ENCODE measurements around the gene CORO2B.

Gene CORO2B

GRCh38 chr15:68709876-68710275 is 131.1 kb downstream of the CORO2B start:
- no peak for DNase-seq

- DNase-seq, result no peak
Measured at GRCh38 chr15:68710536-68710935, 131.7 kb downstream of the CORO2B start.

- DNase-seq, result no peak
Measured at GRCh38 chr15:68711406-68711805, 132.6 kb downstream of the CORO2B start.

- DNase-seq, result no peak
Measured at GRCh38 chr15:68712886-68713285, 134.1 kb downstream of the CORO2B start.

GRCh38 chr15:68713874-68714273 is 135.1 kb downstream of the CORO2B start:
- no peak for DNase-seq

- no peak for DNase-seq
Measured at GRCh38 chr15:68715111-68715510, 136.3 kb downstream of the CORO2B start.

- no peak for DNase-seq
Measured at GRCh38 chr15:68717951-68718350, 139.2 kb downstream of the CORO2B start.

GRCh38 chr15:68718468-68718867 is 139.7 kb downstream of the CORO2B start:
- no peak for DNase-seq

GRCh38 chr15:68719051-68719450 is 140.3 kb downstream of the CORO2B start:
- DNase-seq, result no peak

GRCh38 chr15:68719672-68720071 is 140.9 kb downstream of the CORO2B start:
- DNase-seq, result no peak

- no peak for DNase-seq
Measured at GRCh38 chr15:68721886-68722285, 143.1 kb downstream of the CORO2B start.

GRCh38 chr15:68725736-68726135 is 146.9 kb downstream of the CORO2B start:
- no peak for DNase-seq

- no peak for DNase-seq
Measured at GRCh38 chr15:68726246-68726645, 147.5 kb downstream of the CORO2B start.

GRCh38 chr15:68729789-68730411 is 151.1 kb downstream of the CORO2B start:
- peak; percentile 14 for DNase-seq

GRCh38 chr15:68730471-68730919 is 151.7 kb downstream of the CORO2B start:
- DNase-seq, result peak; percentile 13

GRCh38 chr15:68730976-68731897 is 152.4 kb downstream of the CORO2B start:
- DNase-seq, result no peak

- no peak for DNase-seq
Measured at GRCh38 chr15:68732451-68732850, 153.7 kb downstream of the CORO2B start.

- DNase-seq, result no peak
Measured at GRCh38 chr15:68733666-68734065, 154.9 kb downstream of the CORO2B start.

- no peak for DNase-seq
Measured at GRCh38 chr15:68734352-68734751, 155.6 kb downstream of the CORO2B start.

GRCh38 chr15:68734881-68735280 is 156.1 kb downstream of the CORO2B start:
- DNase-seq, result no peak

GRCh38 chr15:68735610-68736009 is 156.8 kb downstream of the CORO2B start:
- no peak for DNase-seq

GRCh38 chr15:68739390-68740080 is 160.7 kb downstream of the CORO2B start:
- no peak for DNase-seq

GRCh38 chr15:68743256-68743655 is 164.5 kb downstream of the CORO2B start:
- no peak for DNase-seq

GRCh38 chr15:68749365-68749764 is 170.6 kb downstream of the CORO2B start:
- DNase-seq, result no peak

Data from amniotic stem cell (primary cell).